ENCODE measurements around the gene SKIDA1.
A peak's percentile ranks its signal among the peaks of the same experiment; 100 is the strongest.
"Not testable (repeated sequence)": the region's sequence is repeated elsewhere in the genome, so short reads cannot be mapped to it uniquely, and the experiment has no call there.

Gene SKIDA1

GRCh38 chr10:21525367-21526187, at the start of gene SKIDA1:
Gene SKIDA1, minus strand, starts transcription at chr10:21525682. Its CDS starts 7,860 bp downstream, at chr10:21517822.
- peak; percentile 74 for DNase-seq (ENCODE audit: low spot score)

- not testable (repeated sequence) for DNase-seq (ENCODE audit: low spot score)
These were observed 49.0 kb upstream of the SKIDA1 start for GRCh38 chr10:21574514-21574913.

- DNase-seq (ENCODE audit: low spot score), result no peak
These were observed 47.1 kb upstream of the SKIDA1 start for GRCh38 chr10:21572578-21572977.

DNA sequence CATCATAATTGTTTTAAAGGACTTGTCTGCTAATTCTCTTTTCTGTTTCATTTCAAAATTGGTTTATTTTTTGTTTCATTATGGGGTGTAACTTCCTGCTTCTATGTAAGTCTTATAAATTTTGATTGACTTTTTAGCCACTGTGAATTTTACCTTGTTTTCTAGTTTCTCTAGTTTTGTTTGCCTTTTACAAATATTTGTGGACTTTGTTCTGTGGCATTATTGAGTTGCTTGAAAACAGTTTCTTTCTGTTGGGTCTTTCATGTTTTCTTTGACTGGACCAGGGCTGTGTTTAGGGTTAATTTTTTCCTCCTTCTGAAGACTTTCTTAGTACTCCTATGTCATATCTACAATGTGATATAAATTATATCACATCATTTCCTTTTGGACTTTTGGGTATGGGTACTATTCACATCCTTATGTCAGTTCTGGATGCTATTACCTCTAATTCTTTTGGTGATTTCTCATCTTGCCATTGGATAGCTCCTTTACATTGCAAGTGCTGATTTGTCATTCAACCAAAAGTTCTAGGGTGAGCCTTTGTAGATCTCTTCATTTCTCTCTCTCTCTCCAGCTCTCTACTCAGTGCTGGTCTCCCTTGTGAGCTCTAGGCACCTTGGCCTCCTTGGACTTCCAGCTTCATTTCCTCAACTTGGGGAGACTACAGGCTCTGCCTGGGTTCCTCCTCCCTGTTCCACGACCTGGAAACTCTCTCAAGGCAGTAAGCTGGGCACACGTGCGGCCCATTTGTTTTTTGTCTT, 45.5 kb upstream of the SKIDA1 start:
- DNase-seq (ENCODE audit: low spot score), result no peak

DNA sequence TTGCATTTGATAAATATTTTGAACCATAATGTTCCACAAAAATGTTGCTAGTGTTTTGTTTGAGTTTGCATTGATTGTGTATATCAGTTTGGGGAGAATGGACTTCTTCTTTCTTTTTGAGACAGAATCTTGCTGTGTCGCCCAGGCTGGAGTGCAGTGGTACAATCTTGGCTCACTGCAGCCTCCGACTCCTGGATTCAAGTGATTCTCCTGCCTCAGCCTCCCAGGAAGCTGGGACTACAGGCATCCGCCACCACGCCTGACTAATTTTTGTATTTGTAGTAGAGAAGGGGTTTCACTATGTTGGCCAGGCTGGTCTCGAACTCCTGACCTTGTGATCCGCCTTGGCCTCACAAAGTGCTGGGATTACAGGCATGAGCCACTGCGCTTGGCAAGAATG, 33.5 kb upstream of the SKIDA1 start:
- DNase-seq (ENCODE audit: low spot score), result not testable (repeated sequence)

GRCh38 chr10:21556527-21556926, 31.0 kb upstream of the SKIDA1 start:
- peak; percentile 20 for DNase-seq (ENCODE audit: low spot score)

DNA sequence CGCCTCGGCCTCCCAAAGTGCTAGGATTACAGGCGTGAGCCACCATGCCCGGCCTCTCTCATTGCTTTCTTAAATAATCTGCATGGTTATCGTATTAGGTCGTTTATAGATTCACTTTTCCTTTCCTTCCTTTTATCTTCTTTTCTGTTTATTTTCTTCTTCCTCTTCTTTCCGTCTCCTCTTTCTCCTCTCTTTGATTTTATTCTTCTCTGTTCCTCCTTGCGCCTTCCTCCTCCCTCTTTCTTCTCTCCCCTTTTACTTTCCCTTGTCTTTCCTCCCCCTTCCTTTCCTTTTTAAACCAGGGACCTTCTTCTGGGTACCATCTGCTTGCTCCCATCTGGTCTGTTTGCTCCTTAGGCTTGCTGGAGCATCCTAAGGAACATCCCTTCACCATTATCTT, 27.2 kb upstream of the SKIDA1 start:
- DNase-seq (ENCODE audit: low spot score), result no peak

GRCh38 chr10:21547246-21547645, 21.8 kb upstream of the SKIDA1 start:
- DNase-seq (ENCODE audit: low spot score), result no peak

GRCh38 chr10:21540701-21541100, 15.2 kb upstream of the SKIDA1 start:
- not testable (repeated sequence) for DNase-seq (ENCODE audit: low spot score)

DNA sequence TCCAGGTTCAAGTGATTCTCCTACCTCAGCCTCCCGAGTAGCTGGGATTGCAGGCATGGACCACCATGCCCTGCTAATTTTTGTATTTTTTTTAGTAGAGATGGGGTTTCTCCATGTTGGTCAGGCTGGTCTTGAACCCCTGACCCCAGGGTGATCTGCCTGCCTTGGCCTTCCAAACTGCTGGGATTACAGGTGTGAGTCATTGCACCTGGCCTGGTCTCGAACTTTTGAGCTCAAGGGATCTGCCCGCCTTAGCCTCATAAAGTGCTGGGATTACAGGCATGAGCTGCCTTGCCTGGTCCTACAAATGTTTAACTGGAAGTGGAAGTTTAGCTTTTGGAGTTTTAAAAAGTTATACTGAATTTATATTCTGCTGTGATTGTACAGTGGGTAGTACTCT, 11.4 kb upstream of the SKIDA1 start:
- DNase-seq (ENCODE audit: low spot score), result no peak

DNA sequence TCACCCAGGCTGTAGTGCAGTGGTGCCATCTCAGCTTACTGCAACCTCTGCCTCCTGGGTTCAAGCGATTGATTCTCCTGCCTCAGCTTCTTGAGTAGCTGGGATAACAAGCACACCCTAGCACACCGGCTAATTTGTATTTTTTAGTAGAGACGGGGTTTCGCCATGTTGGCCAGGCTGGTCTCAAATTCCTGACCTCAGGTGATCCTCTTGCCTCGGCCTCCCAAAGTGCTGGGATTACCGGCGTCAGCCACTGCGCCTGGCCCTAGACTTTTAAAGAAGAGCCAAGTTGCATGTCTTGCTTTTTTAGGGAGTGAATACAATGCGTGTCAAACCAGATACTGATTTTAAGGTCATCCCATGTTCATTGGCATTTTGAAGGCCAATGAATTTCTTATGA, 10.5 kb upstream of the SKIDA1 start:
- DNase-seq (ENCODE audit: low spot score), result not testable (repeated sequence)

- no peak for DNase-seq (ENCODE audit: low spot score)
These were observed 10.0 kb upstream of the SKIDA1 start for GRCh38 chr10:21535494-21535965.

DNA sequence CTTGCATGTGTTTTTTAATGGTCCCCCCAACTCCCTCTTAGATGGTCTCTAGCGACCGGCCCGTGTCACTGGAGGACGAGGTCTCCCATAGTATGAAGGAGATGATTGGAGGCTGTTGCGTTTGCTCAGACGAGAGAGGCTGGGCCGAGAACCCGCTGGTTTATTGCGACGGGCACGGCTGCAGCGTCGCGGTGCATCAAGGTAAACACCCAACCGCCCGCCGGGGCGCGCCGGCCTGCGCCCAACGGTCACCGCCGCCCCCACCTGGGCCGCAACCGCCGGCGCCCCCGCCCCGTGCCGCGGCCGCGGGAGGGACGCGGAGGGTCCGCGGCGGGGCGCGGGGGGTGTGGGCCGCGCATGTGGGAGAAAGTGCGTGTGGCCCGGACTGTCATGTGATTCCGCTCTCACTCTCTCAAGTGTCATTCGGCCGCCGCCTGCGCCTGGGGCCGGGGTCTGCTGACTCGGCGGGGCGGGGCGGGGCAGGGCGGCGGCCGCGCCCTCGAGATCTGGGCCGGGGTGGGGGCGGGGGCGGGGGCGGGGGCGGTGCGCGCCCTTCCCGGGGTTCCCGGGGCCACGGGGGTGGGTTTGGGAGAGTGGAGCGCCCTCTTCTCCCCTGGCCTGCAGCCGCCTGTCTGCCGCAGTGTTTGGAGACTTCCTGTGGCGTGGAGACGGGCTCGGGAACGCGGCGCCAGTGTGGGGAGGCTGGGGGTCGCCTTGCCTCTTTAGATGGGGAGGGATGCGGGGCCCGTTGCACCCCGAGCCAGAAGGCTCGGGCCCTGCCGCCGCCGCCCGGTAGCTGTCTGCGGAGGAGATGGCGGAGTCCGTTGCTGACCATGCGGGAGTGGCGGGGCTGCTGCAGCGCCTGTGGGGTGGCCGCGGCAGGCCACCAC, 9.4 kb upstream of the SKIDA1 start:
- peak; percentile 63 for DNase-seq (ENCODE audit: low spot score)

- no peak for DNase-seq (ENCODE audit: low spot score)
These were observed 8.8 kb upstream of the SKIDA1 start for GRCh38 chr10:21534280-21534586.

GRCh38 chr10:21533467-21534279, 8.2 kb upstream of the SKIDA1 start, which contains the start of gene MLLT10:
Gene MLLT10, plus strand, starts transcription at chr10:21534232. Its CDS starts 413 bp downstream, at chr10:21534645.
- peak; percentile 97 for DNase-seq (ENCODE audit: low spot score)

- no peak for DNase-seq (ENCODE audit: low spot score)
These were observed 7.4 kb upstream of the SKIDA1 start for GRCh38 chr10:21532694-21533466.

GRCh38 chr10:21531164-21531563, 5.7 kb upstream of the SKIDA1 start:
- DNase-seq (ENCODE audit: low spot score), result no peak

DNA sequence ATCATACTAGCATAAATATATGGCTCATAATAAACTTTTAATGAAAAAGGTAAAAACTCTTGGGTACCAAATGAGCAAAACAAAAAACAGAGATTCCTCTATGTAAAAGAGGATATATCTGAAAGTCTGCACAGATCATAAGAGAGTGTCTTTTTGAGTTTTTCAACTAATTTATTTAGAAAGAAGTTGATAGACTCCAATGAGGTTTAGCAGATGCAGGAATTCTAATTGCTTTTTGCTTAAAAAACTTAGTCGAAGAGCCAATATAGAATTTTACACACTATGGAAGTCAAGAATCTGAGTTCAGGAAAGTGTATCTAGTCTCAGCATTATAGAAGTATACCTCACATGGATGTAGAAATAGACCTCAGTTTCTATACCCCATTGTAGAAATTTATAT, 5.2 kb upstream of the SKIDA1 start:
- DNase-seq (ENCODE audit: low spot score), result no peak

DNA sequence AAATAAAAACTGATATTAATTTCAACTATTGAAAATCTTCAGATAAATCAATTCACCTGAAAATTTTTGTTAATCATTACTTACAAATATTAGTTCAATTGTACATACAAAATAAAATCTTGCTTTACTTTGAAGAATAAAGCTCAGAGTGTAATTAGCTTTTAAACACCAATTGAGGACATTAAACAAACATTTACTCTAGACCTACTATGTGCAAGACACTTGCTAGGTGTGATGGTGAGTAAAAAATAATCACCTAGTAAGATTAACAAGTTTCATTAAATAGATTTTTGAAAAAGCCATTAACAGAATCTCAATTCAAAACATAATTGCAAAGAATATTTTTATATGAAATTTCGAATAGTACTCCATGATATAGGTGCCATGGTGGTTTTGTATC, 4.7 kb upstream of the SKIDA1 start:
- no peak for DNase-seq (ENCODE audit: low spot score)
